Right renal pelvis (tissue), 4 donors: ENCODE measurements around the gene IGDCC3. TPM values are rescaled to one million over a fixed set of nuclear protein-coding genes. Genes with fewer than 3 reads are reported as not detected.

ENCODE experiments used
- DNase-seq, 4 donors: peaks; one replicate each; pipeline ENCODE4 v3.0.0-alpha.2; 2013; ENCODE audit warnings: low read depth in 4 of 4, low spot score in 3 of 4, missing footprints in 1 of 4
- polyA plus RNA-seq, 4 donors: library from polyadenylated mRNA; unstranded; fragments of 120-200 nt; gene quantifications; one replicate each; pipeline ENCODE4 v1.2.1, GENCODE V29; 2013; ENCODE audit not compliant: insufficient read length in 4 of 4

The IGDCC3 gene
- polyA plus RNA-seq, 4 donors: 8.0 to 8.6 (median 8.4) TPM

- DNase-seq: no peak
Measured at GRCh38 chr15:65391732-65392131, 13.9 kb upstream of the IGDCC3 start.

- DNase-seq: no peak
Measured at GRCh38 chr15:65390447-65390846, 12.6 kb upstream of the IGDCC3 start.

- no peak for DNase-seq
Measured at GRCh38 chr15:65389226-65389625, 11.4 kb upstream of the IGDCC3 start.

GRCh38 chr15:65388306-65389080 is 10.7 kb upstream of the IGDCC3 start:
- DNase-seq: no peak

- no peak for DNase-seq
Measured at GRCh38 chr15:65386886-65387285, 9.1 kb upstream of the IGDCC3 start.

GRCh38 chr15:65386376-65386775 is 8.6 kb upstream of the IGDCC3 start:
- DNase-seq: no peak

- DNase-seq: no peak
Measured at GRCh38 chr15:65385870-65386258, 8.1 kb upstream of the IGDCC3 start.

- DNase-seq: peak; percentile 83 to 90 (median 84)
Measured at GRCh38 chr15:65384895-65385869, 7.4 kb upstream of the IGDCC3 start.

- DNase-seq: no peak
Measured at GRCh38 chr15:65384505-65384894, 6.7 kb upstream of the IGDCC3 start.

- no peak for DNase-seq
Measured at GRCh38 chr15:65383991-65384390, 6.2 kb upstream of the IGDCC3 start.

GRCh38 chr15:65383456-65383855 is 5.7 kb upstream of the IGDCC3 start:
- DNase-seq: no peak

GRCh38 chr15:65382921-65383320 is 5.1 kb upstream of the IGDCC3 start:
- no peak for DNase-seq

- no peak for DNase-seq
Measured at GRCh38 chr15:65382146-65382491, 4.3 kb upstream of the IGDCC3 start.

- DNase-seq: no peak
Measured at GRCh38 chr15:65381445-65382145, 3.8 kb upstream of the IGDCC3 start.

GRCh38 chr15:65379986-65380385 is 2.2 kb upstream of the IGDCC3 start:
- DNase-seq: no peak

GRCh38 chr15:65377105-65377975 is 462 bp downstream of the IGDCC3 start:
- no peak for DNase-seq

GRCh38 chr15:65376767-65377104 is 1.1 kb downstream of the IGDCC3 start:
- DNase-seq: no peak

GRCh38 chr15:65375871-65376607 is 1.8 kb downstream of the IGDCC3 start:
- DNase-seq: no peak

- no peak for DNase-seq
Measured at GRCh38 chr15:65374821-65375401, 2.9 kb downstream of the IGDCC3 start.
